K562 (cell line): ENCODE measurements around the gene LY6G6C. TPM values are rescaled to one million over a fixed set of nuclear protein-coding genes. Genes with fewer than 3 reads are reported as not detected.

Experiments used
- ARID2 ChIP-seq: fragments of 450-650 bp; IDR thresholded peaks from 2 replicates; pipeline ENCODE4 v1.6.1; 2017; ENCODE audit warnings: antibody characterized with exemption, mild to moderate bottlenecking
- CBX2 ChIP-seq: fragments of 200-600 bp; sonication (generic); IDR thresholded peaks from one replicate; pipeline ENCODE4 v1.6.1; 2012; ENCODE audit warnings: mild to moderate bottlenecking, low read length, inconsistent platforms; ENCODE audit not compliant: insufficient read depth, poor library complexity, severe bottlenecking
- CEBPG ChIP-seq, 3 experiments: fragments of 200-800 bp in 1 of 3; sonication (Bioruptor generic) in 1 of 3; sonication (generic) in 1 of 3; formaldehyde crosslinking in 1 of 3; IDR thresholded peaks in 2 of 3; conservative IDR thresholded peaks in 1 of 3; 2 replicates each; pipeline versions ENCODE4 v1.6.1 to v1.8.0; 2016 to 2022; ENCODE audit warnings: missing compliant biosample characterization in 2 of 3, missing genetic modification characterization in 2 of 3, mild to moderate bottlenecking in 1 of 3, missing genetic modification reagents in 1 of 3
- E2F5 ChIP-seq: sonication (generic); formaldehyde crosslinking; IDR thresholded peaks from 2 replicates; pipeline ENCODE4 v1.8.0; 2022; ENCODE audit warnings: mild to moderate bottlenecking, missing genetic modification reagents
- ESRRB ChIP-seq: fragments of 250-450 bp; sonication (Bioruptor Pico); IDR thresholded peaks from 2 replicates; pipeline ENCODE4 v1.5.0; 2020; ENCODE audit warnings: mild to moderate bottlenecking, moderate library complexity, borderline replicate concordance
- FOXA3 ChIP-seq, 2 experiments: fragments of 450-650 bp in 1 of 2; sonication (generic) in 1 of 2; formaldehyde crosslinking; IDR thresholded peaks in 1 of 2; conservative IDR thresholded peaks in 1 of 2; 2 replicates each; pipeline versions ENCODE4 v1.4.0 to v1.8.0; 2020 to 2022; ENCODE audit warnings: mild to moderate bottlenecking in 2 of 2, missing genetic modification reagents in 1 of 2
- FOXP1 ChIP-seq: sonication (generic); formaldehyde crosslinking; IDR thresholded peaks from 2 replicates; pipeline ENCODE4 v1.8.0; 2022; ENCODE audit warnings: mild to moderate bottlenecking, missing genetic modification reagents
- GTF2A2 ChIP-seq: IDR thresholded peaks from 2 replicates; pipeline ENCODE4 v1.6.1; 2016; ENCODE audit warnings: mild to moderate bottlenecking, missing genetic modification characterization, missing compliant biosample characterization
- MAFG ChIP-seq: fragments of 450-650 bp; conservative IDR thresholded peaks from 2 replicates; pipeline ENCODE4 v1.6.1; 2016; ENCODE audit warnings: missing genetic modification characterization, missing compliant biosample characterization
- MCM5 ChIP-seq: fragments of 450-650 bp; IDR thresholded peaks from 2 replicates; pipeline ENCODE4 v1.6.1; 2016; ENCODE audit warnings: low read depth
- PHF8 ChIP-seq: fragments of 200-600 bp; sonication (generic); IDR thresholded peaks from 2 replicates; pipeline ENCODE4 v1.6.1; 2012; ENCODE audit warnings: mixed run types, mild to moderate bottlenecking, inconsistent platforms, low read length, moderate library complexity, borderline replicate concordance
- POLR2A ChIP-seq: fragments of 450-650 bp; conservative IDR thresholded peaks from 2 replicates; pipeline ENCODE4 v1.6.1; 2016
- POLR2B ChIP-seq: fragments of 450-650 bp; IDR thresholded peaks from 2 replicates; pipeline ENCODE4 v1.6.1; 2018; ENCODE audit warnings: low read depth; ENCODE audit not compliant: partially characterized antibody
- POLR2G ChIP-seq: fragments of 200-400 bp; formaldehyde crosslinking; IDR thresholded peaks from 2 replicates; pipeline ENCODE4 v1.6.1; 2017; ENCODE audit warnings: low read depth, mild to moderate bottlenecking, antibody characterized with exemption, low read length, moderate library complexity
- PYGO2 ChIP-seq: fragments of 450-650 bp; IDR thresholded peaks from 2 replicates; pipeline ENCODE4 v1.6.1; 2016; ENCODE audit warnings: mild to moderate bottlenecking, missing genetic modification characterization, moderate library complexity, missing compliant biosample characterization
- RBM15 ChIP-seq: fragments of 200-400 bp; formaldehyde crosslinking; IDR thresholded peaks from 2 replicates; pipeline ENCODE4 v1.6.1; 2018; ENCODE audit warnings: mild to moderate bottlenecking, low read length, moderate library complexity; ENCODE audit not compliant: insufficient read depth
- RBM39 ChIP-seq: fragments of 200-400 bp; formaldehyde crosslinking; optimal IDR thresholded peaks from 2 replicates; pipeline ENCODE3; 2018; ENCODE audit warnings: low read depth, low read length
- SMAD1 ChIP-seq: fragments of 150-350 bp; IDR thresholded peaks from 2 replicates; pipeline ENCODE4 v1.6.1; 2014; ENCODE audit warnings: low read length, low read depth; ENCODE audit not compliant: partially characterized antibody
- SUPT5H ChIP-seq: fragments of 450-650 bp; IDR thresholded peaks from 2 replicates; pipeline ENCODE4 v1.6.1; 2016
- YY1 ChIP-seq, 3 experiments: IDR thresholded peaks; 2 replicates each; pipeline ENCODE4 v1.6.1; 2011; ENCODE audit warnings: low read length in 2 of 3, mild to moderate bottlenecking in 2 of 3, moderate library complexity in 2 of 3, borderline replicate concordance in 1 of 3, control low read depth in 1 of 3, low read depth in 1 of 3; ENCODE audit not compliant: insufficient read depth in 3 of 3, insufficient replicate concordance in 2 of 3, control insufficient read depth in 1 of 3, insufficient read length in 1 of 3; ENCODE audit errors: extremely low read depth in 1 of 3
- ZNF143 ChIP-seq: sonication (generic); formaldehyde crosslinking; IDR thresholded peaks from 2 replicates; pipeline ENCODE4 v1.9.0; 2022; ENCODE audit warnings: mild to moderate bottlenecking, missing genetic modification reagents
- ZNF444 ChIP-seq: fragments of 250-450 bp; sonication (Bioruptor Pico); IDR thresholded peaks from 2 replicates; pipeline ENCODE4 v1.4.0; 2020; ENCODE audit warnings: mild to moderate bottlenecking, moderate library complexity
- polyA plus RNA-seq, 8 experiments: library from polyadenylated mRNA; depleted of rRNA in 4 of 8; stranded (reverse) in 5 of 8; unstranded in 3 of 8; fragments of >200 nt; fragmentation: Nextera tagmentation in 2 of 8; fragmentation: Illumina TruSeq in 1 of 8; extraction: Ambion mirVana in 2 of 8; extraction: Trizol in 1 of 8; gene quantifications; 2 replicates each; pipeline versions ENCODE4 v1.2.1 to v1.2.3, GENCODE V29; 2011 to 2014; ENCODE audit warnings: inconsistent platforms in 1 of 8, missing spikeins in 1 of 8
- total RNA-seq, 7 experiments: library from RNA; depleted of rRNA in 6 of 7; stranded (reverse); fragments of >200 nt in 6 of 7; fragmentation: Illumina TruSeq in 2 of 7; extraction: Trizol in 2 of 7; gene quantifications; 2 replicates each; pipeline versions ENCODE4 v1.2.1 to v1.2.3, GENCODE V29; 2011 to 2021; ENCODE audit warnings: low replicate concordance in 1 of 7

LY6G6C gene
- total and polyA plus RNA-seq, 9 of the 15 experiments (the other 6 are each of a cell fraction or from before 2014, with no cell fraction given), result 0.06 to 0.20 TPM; not detected in 7

- TF ChIP-seq MAFG (tag) (no peak), PHF8 (no peak), CEBPG (CRISPR knock-in tag; IDR thresholded peaks at IDR 0.05) (0 out of 2 replicates have a peak, but pooled peaks have one; percentile 28), CEBPG (tag; conservative IDR thresholded peaks at IDR 0.05 in 1 of 2, IDR thresholded peaks at IDR 0.05 in 1 of 2) (no peak), POLR2B (peak; percentile 9), FOXA3 (CRISPR knock-in tag; conservative IDR thresholded peaks at IDR 0.05 in 1 of 2, IDR thresholded peaks at IDR 0.05 in 1 of 2) (peak in 1 of 2 experiments; percentile 31; a peak in 1 of 4 replicates), ZNF143 (CRISPR knock-in tag) (peak; percentile 56; the same call in 1 of the 2 replicates), POLR2G (peak; percentile 34; the same call in 1 of the 2 replicates), RBM15 (no peak), RBM39 (no peak), GTF2A2 (tag) (0 out of 2 replicates have a peak, but pooled peaks have one; percentile 8), MCM5 (no peak), E2F5 (CRISPR knock-in tag) (0 out of 2 replicates have a peak, but pooled peaks have one; percentile 7), SMAD1 (peak; percentile 15), POLR2A (peak; percentile 4), ZNF444 (no peak), CBX2 (no peak), YY1 (IDR thresholded peaks at IDR 0.05; ENCODE audit: borderline replicate concordance in 1 of 3, control insufficient read depth in 1 of 3, extremely low read depth in 1 of 3, insufficient read depth in 3 of 3, insufficient read length in 1 of 3, insufficient replicate concordance in 2 of 3, low read depth in 1 of 3, low read length in 2 of 3) (no peak), PYGO2 (tag) (peak; percentile 24; the same call in 1 of the 2 replicates), FOXP1 (0 out of 2 replicates have a peak, but pooled peaks have one; percentile 63), SUPT5H (peak; percentile 43), ARID2 (peak; percentile 30; the same call in 1 of the 2 replicates), ESRRB (0 out of 2 replicates have a peak, but pooled peaks have one; percentile 43)
Measured at GRCh38 chr6:31733734-31734133, 12.2 kb upstream of the LY6G6C start (continued).
